Hepatic stellate cell (primary cell): ENCODE measurements around the gene SLIT1.

Source experiments
- DNase-seq: peaks from one replicate; pipeline ENCODE4 v3.0.0; 2011; ENCODE audit warnings: low spot score

SLIT1 gene

DNA sequence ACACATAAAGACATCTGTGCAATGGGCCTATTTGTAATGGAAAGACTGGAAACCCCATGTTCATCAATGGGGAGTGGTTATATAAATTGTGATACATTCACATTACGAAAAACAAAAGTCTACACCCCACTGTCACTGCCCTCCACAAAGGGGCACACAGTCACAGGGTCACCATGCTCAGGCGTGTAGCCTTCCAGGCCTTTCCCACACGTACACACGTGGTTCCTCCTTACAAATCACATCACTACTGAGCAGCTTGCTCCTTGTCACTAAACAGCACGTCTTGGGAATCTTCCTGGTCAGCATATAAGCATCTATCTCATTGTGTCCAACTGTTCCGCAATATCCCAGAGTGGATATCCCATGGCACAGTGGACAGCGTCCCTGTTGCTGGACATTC lies 163.1 kb downstream of the SLIT1 start:
- DNase-seq = no peak

DNA sequence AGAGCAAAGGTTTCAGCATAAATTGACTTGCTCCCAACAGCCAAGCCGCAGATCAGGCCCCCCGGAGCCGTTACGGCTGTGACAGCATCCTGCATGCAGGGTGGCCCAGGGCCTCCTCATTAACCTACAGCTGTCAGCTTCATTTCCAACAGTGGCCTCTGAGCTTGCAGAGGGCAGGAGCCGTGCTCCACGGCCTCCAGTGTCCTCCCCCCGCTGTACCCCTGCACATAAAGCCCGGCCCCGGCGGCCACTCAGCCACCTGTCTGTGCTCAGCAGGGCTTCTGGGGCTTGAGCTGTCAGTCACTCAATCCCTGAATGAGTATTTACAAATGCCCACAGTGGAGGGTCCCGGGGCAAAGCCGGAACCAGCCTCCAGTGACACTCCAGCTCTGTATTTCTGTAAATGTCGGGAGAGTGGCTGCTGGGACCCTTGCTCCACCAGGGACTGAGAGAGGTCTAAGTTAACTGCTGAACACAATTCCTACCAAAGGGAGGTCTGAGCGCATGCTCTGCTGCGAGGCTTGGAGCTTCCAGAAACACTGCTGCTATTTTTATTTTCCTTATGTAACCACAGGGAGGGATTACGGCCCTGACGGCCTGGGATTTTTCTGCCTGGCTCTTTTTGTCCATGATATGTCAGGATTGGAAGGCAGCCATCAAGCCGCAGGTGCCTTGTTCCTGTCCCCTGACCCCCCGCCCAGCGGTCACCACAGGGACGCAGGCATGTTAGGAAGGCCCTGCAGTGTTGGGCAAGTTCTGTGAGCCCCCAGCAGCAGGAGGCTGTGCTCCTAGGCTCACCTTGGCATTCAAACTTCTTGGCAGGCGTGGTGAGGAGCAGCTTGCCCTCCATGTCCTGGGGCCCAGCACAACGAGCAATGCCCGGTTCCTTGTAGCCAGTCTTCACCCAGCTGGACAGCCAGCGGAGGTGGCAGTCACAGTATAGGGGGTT lies 165.0 kb downstream of the SLIT1 start:
- peak; percentile 81 for DNase-seq

DNA sequence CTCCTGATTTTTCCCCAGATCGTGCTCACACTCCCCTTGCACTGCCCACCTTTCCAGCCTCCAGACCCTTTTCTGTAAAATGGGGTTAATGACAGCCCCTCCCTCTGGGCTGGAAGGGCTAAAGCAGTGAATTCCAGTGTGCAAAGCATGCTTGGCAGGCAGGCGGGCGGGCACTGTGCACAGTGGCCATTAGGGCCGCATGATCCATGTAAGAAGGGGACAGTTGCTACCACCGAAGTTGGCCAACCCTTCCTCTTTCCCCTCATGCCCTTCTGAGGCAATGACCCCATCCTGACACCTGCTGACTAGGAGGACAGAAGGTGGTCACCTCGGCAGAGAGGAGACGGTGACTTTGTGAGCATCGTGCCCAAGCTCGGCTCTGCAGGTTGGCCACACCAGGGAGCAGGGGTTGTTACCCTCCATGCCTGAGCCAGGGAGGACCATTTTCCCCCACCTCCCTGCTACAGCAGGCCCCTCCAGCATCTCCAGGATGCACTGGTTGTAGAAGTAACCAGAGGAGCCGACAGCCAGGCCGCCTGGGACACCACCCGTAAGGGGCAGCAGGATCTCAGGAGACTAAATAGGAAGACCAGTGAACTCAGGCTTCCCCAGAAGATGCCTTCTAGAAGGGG lies 166.4 kb downstream of the SLIT1 start:
- no peak for DNase-seq

DNA sequence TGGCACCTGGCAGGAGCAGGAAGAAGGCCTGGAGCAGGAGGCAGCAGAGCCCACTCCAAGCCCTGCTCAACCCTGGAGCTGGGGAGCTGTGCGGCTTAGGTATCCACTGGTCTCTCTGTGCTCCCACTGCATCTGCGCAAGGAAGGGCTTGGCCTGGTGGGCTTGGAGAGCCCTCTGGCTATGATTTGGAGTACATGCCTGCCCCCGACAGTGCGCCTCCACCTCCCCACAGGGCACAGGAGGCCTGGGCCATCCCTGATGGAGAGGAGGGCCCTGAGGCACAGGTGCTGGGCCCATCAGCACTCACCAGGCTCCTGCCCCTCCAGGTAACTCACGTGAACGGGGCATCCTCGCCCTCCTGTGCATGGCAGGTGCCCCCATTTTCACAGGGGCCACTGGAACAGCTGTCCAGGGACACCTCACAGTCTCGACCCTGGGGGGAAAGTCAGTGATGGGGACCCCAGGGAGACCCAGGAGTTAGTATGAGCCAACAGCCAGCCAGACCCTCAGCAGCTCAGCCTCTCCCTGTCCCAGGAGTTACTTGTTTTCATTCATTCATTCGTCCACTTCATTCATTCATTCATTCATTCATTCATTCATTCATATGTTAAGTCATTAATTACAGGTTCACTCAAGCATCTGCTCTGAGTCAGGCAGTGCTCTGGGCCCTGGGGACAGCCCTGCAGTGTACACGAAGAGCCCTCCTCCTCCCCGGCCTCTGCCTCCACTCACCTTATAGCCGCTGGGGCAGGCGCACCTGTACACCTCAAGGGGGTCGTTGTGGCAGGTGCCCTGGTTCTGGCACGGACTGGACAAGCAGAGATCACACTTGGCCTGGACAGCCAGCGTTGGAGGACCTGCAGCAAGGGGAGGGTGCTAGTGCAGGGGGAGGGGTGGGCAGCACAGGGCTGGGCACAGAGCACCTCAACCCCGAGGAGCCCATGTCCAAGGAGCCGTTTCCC lies 167.2 kb downstream of the SLIT1 start:
- DNase-seq = no peak

DNA sequence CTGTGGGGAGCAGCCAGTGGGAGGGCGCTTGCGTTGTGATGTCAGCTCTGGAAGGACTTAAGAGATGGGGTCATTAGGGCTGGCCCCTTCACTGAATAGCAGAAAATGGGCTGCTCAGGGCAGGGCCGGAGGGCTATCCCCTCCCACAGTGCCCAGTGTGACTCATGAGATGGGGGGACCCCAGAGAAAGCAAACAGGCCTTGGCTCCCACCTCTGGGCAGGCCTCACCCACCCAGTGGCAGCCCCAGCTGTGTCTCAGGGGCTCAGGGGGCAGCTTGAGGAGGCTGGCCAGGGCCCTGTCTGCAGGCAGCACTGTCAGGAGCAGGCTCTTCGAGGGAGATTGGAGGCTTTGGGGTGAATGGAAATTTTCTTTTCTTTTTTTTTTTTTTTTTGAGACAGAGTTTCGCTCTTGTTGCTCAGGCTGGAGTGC lies 168.3 kb downstream of the SLIT1 start:
- DNase-seq = no peak

DNA sequence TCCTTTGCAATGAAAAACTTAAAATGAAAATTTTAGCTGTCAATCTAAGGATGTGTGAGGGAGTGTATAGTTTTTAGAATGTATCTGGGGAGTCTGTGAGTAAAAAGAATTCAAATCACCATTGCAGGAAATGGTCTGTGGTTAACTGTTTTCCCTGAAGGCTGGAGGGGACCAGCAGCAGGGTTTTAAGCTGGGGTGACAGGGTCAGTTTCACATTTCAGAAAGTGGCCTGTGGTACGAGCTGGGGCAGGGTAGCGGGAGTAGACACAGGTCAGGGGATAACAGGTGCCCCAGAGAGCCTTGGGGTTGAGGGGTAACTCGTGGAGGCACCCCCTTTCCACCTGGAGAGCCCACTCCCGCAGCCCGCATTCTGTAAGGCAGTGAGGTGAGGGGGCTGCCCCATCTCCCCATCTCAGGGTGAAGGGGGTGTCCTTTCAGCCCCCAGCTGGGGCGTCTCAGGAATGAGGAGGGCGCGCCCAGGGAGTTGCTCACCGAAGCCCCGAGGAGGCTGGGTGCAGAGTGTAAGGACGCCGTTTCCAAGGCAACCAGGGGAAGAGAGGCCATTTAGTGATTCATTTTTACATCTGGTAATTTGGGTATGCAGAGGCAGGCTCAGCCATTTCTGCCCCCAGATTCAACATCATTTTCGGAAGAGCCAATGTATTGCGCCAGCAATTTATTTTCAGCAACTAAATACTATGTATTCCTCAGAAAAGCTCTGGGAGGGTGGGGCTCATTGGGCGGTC lies 168.9 kb downstream of the SLIT1 start:
- peak; percentile 44 for DNase-seq

DNA sequence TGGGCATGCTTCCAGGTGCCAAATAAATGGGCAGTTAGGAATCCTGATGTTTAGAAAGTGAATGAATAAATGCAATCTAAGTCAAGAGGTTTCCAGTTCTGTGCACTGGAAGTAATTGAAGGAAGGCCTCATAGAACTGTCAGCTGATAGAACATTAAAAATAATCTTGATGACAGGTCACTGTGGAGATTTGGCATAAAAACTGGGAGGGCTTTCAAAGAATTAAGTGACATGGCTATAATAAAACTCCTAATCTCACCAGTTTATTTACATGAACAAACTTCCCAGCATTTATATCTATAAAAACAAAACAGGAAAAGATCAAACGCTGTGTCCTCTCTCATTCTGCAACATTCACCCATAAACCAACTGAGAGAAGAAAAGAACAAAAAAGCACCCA lies 170.5 kb downstream of the SLIT1 start:
- DNase-seq = no peak

DNA sequence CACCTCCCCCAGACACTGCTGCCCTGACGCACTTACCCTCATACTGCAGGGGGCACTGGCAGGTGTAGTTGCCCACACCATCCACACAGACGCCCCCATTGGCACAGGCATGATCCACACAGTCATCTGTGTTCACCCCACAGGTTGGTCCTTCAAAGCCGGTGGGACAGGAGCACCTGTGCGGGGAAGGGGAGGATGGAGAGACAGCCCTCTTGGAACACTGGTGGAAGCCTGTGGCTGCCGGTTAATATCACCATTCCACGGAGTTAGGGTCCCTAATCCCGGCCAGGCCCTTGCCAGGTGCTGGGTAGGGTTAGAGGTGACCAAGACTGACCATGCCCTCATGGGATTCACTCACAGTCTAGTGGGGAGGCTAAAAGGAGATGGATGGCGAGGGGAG lies 171.8 kb downstream of the SLIT1 start:
- DNase-seq = no peak

DNA sequence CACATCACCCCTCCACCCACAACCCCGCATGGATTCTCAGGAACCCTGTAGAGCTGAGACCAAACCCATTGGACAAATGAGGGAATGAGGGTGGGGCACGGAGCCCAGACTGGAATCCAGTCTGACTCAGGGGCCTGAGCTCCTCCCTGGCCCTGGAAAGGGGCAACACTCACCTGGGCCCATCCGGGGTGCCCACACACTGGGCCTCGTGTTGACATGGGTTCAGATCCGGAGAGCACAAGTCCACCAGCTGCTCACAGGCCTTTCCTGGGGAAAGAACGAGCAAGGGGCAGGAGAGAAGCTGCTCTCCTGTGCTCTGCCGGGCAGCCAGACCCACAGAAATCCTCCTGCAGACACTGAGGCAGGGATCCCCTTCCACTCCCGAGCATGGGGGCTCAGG lies 172.2 kb downstream of the SLIT1 start:
- no peak for DNase-seq

DNA sequence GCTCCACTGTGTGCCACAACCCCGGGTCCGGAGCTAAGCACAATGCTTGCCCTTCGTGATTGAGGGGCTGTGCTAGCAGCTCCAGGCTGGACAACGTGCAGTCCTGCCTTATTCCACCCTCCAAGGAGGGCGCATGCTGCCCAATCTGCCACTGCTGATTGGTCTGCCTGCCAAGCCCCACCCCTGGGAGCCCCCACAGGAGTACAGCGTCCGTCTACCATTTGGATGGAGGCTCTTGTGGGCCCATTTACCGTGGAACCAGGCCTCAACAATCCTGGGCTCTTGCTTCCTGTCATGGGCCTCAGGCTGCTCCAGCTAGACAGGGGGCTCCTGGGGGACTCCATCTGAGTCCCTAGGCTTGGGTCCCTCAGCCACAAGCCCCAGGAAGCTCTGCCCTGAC lies 173.3 kb downstream of the SLIT1 start:
- no peak for DNase-seq

DNA sequence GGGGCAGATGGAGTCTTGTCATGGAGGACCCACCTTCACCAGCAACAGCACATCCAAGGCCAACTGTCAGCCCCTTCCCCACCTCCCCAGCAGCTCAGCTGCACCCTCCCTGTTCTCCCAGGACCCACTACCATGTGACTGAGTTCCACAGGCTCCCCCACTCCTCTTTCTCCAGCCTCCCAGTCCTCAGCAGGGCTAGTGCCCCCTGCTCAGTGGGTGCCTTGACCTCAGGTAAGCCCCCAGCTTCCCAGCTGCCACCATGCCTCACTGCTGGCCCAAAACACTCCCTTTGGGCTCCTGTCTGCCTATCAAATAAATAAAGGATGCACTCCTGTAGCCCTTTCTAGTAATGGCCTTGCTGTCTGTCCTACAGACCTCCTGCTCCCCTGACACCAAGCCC lies 174.4 kb downstream of the SLIT1 start:
- DNase-seq = no peak

DNA sequence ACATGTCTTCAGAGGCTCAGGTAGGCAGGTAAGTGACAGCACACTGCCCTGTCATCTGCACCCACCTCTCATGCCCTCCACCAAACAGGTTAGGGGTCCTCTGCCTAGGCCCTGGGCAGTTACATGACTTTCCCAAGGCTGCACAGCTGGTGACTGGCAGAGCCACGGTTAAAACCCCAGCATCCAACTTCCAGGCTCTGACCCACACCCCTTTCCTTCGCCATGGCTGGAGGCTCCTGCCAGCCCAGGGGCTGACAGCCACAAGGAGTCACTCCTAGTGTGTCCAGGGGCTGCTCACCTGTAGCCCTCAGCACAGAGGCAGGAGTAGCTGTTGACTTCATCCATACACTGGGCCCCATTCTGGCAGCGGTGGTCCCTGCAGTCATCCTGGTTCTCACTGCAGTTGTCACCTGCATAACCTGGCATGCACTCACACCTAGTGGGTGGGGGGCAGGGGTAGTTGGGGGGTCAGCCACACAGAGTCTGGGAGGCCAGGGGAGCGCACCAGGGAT lies 175.0 kb downstream of the SLIT1 start:
- no peak for DNase-seq

DNA sequence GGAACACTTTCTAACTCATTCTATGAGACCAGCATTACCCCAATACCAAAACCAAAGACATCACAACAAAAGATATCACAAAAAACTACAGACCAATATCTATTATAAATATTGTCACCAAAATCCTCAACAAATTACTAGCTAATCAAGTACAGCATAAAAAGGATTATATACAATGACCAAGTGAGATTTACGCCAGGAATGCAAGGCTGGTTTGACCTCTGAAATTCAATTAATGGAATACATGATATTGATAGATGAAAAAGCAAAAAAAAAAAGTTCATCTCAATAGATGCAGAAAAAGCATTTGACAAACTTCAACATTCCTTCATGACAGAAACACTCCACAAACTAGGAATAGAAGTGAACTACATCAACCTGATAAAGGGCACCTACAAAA lies 178.3 kb downstream of the SLIT1 start:
- no peak for DNase-seq

DNA sequence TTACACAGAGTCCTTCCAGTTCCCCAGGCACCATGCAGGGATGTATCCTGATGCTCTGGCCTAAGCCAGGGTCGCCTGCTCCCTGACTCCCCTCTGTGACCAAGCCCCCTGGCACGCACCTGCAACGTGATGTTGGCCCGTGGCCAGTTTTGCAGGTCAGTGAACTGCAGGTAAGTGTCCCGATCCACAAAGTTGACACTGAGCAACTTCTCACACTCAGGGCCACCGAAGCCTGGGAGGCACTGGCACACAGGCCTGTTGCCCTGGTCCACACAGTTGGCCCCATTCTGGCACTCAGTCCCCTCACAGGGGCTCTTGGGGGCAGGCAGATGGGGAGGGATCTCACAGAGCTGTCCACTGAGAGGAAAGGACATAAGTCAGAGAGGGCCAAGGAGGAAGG lies 179.4 kb downstream of the SLIT1 start:
- no peak for DNase-seq

DNA sequence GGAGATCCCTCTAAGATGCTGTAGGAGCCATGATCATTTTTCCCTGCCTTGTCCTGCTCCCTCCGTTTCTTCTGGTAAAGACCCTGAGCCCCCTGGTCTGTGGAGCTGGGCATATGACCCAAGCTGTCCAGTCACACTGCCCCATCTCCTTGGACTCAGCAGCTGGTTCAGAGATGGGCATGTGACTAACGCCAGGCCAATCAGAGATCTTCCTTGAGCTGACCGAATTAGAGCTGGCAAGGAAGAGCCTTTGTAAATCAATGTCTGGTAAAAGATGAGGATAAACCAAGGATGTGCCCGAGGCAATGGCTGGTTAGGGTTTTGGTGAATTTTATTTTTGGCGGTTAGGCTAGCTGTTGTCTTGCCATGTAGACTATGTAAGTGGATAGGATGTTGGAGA lies 180.4 kb downstream of the SLIT1 start:
- no peak for DNase-seq

DNA sequence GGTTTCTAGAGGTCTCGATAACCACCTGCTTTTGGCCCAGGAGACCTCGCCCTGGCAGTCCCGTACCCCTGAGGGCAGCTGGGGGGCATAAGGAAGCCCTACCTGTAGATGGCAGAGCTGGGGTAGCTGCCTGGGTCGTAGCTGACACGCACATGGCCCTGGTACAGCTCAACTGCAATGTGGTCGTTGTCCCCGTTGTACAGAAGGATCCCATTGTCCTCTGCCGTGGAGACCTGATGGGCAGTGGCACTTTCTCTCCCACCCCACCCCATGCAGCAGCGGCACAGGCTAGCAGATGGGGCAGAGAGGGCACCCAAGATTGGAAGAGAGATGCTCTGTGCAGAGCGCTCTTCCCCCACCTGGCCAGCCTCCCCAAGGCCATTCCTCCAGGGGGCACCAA lies 181.2 kb downstream of the SLIT1 start:
- no peak for DNase-seq

DNA sequence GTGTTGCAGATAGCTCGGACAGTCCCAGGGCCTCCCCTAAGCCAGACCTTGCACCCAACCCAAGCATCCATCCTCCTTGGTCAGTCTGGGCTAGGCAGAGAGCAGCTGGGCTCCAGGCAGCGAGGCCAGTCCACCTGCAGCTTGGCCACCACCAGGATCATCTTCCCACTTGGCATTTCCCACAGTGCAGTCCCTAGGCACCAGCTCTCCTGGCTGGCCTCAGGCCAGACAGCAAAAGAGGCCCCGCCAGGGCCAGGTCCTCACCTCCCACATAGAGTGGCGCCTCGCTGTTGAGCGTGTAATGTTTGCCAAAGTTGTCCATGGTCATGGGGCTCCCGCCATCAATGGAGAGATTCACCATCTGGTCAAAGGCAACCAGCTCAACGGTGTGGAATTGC lies 182.0 kb downstream of the SLIT1 start:
- no peak for DNase-seq

DNA sequence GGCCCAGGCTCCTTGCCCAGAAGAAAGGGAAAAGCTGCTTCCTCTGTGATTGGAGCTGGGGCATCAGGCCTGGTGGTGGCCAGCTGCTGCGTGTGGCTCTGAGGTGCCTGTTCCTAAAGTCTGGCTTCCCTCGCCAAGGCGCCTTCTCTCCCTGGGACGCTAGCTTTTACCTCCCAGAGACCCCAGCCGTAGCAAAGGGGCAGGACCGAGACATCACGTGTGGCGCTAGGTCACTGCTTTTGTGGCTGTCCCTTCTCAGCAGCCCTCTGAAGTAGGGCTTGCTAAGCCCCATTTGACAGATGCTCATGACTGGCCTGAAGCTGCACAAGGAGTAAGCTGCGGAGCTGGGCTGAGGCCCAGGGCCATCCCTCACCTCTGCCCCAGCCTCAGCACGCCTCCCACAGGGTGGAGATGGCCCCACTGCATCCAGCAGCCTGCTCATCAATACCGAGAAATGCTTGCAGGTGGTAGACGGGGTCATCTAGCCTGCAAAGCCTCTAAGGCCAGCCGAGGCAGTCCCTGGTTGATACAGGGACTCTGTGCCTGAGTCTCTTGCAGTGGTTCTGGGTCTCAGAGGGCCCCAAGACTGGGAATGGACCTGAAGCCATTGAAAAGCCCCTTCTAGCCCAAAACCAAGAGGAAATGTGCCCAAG lies 182.5 kb downstream of the SLIT1 start:
- DNase-seq = no peak

DNA sequence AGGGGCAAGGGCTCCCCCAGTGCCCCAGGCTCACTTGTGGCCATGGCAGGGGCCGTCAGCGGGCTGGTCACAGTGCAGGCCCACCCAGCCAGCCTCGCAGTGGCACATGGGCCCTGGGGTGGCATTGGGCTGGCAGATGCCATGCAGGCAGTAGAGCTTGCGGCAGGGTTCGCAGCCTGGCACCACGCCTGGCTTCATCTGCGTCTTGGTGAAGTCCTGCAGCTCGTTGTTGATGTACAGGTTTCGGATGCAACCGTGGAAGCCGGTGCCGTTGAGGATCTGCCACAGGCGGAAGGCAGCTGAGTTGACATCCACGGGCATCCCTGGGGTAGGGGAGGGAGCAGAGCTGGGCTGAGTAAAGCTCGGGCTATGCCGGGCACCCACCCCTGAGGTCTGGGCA lies 183.1 kb downstream of the SLIT1 start:
- no peak for DNase-seq

DNA sequence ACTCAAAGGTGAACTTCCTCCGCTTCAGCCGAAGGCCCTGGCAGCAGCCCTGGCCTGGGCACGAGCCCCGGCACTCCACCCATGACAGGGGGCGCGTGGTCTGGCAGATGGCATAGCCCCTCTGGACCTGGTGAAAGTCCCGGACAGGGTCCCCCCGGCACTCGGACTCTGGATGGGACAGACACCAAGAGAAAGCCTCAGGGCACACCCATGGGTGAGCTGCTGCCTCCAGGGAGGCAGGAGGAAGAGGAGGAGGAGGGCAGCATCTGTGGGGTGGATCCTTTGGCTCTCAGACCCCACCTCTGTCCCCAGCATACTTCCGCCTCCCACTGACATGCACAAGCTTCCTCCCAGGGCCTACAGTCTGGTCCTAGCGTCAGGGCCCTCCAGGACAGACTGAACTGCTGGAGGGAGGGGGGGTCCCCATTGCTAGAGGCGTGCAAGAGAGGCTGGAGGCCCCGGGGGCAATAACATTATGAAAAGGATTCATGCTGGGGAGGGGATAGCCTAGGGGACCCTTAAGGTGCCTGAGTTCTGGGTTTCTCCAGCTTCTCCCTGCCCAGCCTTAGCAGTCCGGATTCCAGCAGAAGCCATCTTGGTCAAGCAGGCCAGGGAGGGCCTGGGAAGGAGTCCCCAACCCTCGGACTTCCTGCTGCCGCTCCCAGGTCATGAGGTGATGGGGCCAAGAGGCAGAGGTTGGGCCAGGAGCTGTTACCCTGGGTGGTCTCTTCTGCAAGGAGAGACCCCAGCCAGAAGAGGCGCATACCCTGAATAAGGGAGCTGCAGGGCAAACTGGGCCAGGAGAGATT lies 184.4 kb downstream of the SLIT1 start:
- no peak for DNase-seq
